Ascending aorta (tissue), 2 donors: ENCODE results near the gene PTPRK. TPM values are rescaled to one million over a fixed set of nuclear protein-coding genes. Genes with fewer than 3 reads are reported as not detected.

Source experiments
- DNase-seq, 2 donors: peaks; one replicate each; pipeline ENCODE4 v3.0.0-alpha.2; 2019; ENCODE audit warnings: low spot score in 2 of 2
- H3K27ac ChIP-seq, 2 donors: fragments of 200-600 bp; sonication (generic); one replicate each; pipeline ENCODE4 v1.5.1; 2016 to 2017; ENCODE audit warnings: mild to moderate bottlenecking in 1 of 2
- H3K27me3 ChIP-seq: fragments of 200-600 bp; sonication (generic); one replicate; pipeline ENCODE4 v1.5.1; 2017
- H3K36me3 ChIP-seq, 2 donors: fragments of 200-600 bp; sonication (generic); one replicate each; pipeline ENCODE4 v1.5.1; 2016
- H3K4me1 ChIP-seq, 2 donors: fragments of 200-600 bp; sonication (generic); one replicate each; pipeline ENCODE4 v1.5.1; 2016 to 2017; ENCODE audit warnings: mild to moderate bottlenecking in 1 of 2
- H3K4me3 ChIP-seq, 2 donors: fragments of 200-600 bp; sonication (generic); one replicate each; pipeline ENCODE4 v1.5.1; 2016 to 2017; ENCODE audit warnings: mild to moderate bottlenecking in 1 of 2
- H3K9me3 ChIP-seq, 2 donors: fragments of 200-600 bp; sonication (generic); one replicate each; pipeline ENCODE4 v1.5.1; 2016
- intact Hi-C: fragments of 100-400 bp; cut with DNase I; formaldehyde crosslinking; loops from one replicate; pipeline ENCODE4 v1.15.1; 2023
- total RNA-seq: library from RNA; depleted of rRNA; stranded (reverse); fragments of >200 nt; gene quantifications from one replicate; pipeline ENCODE4 v1.1.0, GENCODE V29; 2016
- TF ChIP-seq, protein P1 (sequence below), 3 experiments: fragments of 200-600 bp in 2 of 3; fragments of 450-650 bp in 1 of 3; sonication (generic) in 2 of 3; IDR thresholded peaks; one replicate each; pipeline ENCODE4 v1.5.1; 2016 to 2019; ENCODE audit warnings: antibody characterized with exemption in 3 of 3, mild to moderate bottlenecking in 1 of 3, moderate library complexity in 1 of 3

PTPRK gene
- total RNA-seq, 1 donor from 2014 or later, result 73.1 TPM

DNA sequence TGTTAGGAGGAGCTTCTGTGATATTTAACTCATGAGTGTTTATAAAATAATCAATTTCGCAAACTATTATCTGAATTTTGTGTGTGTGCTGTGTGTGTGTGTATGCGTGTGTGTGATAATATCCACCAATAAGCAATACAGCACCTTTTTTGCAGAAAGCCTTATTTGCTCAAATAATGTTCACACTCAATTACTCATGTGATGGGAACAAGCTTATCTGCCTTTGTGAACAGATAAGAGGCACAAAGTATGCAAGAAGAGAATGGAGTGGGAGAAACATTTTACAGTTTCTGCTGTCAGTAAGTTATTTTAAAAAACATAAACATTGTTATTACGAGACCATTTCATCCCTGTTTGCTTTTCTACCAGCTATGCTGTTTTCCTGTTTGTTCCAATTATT, 36.7 kb upstream of the PTPRK start:
- TF ChIP-seq, protein P1, sequence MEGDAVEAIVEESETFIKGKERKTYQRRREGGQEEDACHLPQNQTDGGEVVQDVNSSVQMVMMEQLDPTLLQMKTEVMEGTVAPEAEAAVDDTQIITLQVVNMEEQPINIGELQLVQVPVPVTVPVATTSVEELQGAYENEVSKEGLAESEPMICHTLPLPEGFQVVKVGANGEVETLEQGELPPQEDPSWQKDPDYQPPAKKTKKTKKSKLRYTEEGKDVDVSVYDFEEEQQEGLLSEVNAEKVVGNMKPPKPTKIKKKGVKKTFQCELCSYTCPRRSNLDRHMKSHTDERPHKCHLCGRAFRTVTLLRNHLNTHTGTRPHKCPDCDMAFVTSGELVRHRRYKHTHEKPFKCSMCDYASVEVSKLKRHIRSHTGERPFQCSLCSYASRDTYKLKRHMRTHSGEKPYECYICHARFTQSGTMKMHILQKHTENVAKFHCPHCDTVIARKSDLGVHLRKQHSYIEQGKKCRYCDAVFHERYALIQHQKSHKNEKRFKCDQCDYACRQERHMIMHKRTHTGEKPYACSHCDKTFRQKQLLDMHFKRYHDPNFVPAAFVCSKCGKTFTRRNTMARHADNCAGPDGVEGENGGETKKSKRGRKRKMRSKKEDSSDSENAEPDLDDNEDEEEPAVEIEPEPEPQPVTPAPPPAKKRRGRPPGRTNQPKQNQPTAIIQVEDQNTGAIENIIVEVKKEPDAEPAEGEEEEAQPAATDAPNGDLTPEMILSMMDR (IDR thresholded peaks at IDR 0.05), result no peak
- intact Hi-C loops, result no loop called here
- no peak overlapping the region for H3K27ac ChIP-seq
- H3K27me3 ChIP-seq, result no peaks in the 10 kb centered on the region
- H3K4me3 ChIP-seq, result no peak overlapping the region
- no peaks in the 10 kb centered on the region for H3K9me3 ChIP-seq
- no peaks in the 10 kb centered on the region for H3K4me1 ChIP-seq
- no peak for DNase-seq
- H3K36me3 ChIP-seq, result no peaks in the 10 kb centered on the region

GRCh38 chr6:128554302-128554701, 33.9 kb upstream of the PTPRK start:
- intact Hi-C loops, result no loop called here
- H3K27ac ChIP-seq, result no peak overlapping the region

GRCh38 chr6:128541261-128541660, 20.9 kb upstream of the PTPRK start:
- peaks cover 0 to 9% of the 10 kb centered on the region in 2 donors for H3K9me3 ChIP-seq
- no peak for DNase-seq
- no peaks in the 10 kb centered on the region for H3K36me3 ChIP-seq
- H3K4me3 ChIP-seq, result no peak overlapping the region
- no peaks in the 10 kb centered on the region for H3K4me1 ChIP-seq
- TF ChIP-seq, protein P1 (IDR thresholded peaks at IDR 0.05), result no peak
- no peaks in the 10 kb centered on the region for H3K27me3 ChIP-seq
- no peak overlapping the region for H3K27ac ChIP-seq
- intact Hi-C loops, result no loop called here

More at GRCh38 chr6:128554302-128554701, 33.9 kb upstream of the PTPRK start:
- Histone ChIP-seq H3K27me3 (no peaks in the 10 kb centered on the region), H3K4me3 (no peak overlapping the region), H3K4me1 (no peaks in the 10 kb centered on the region), H3K36me3 (no peaks in the 10 kb centered on the region), H3K9me3 (no peaks in the 10 kb centered on the region)
- TF ChIP-seq, protein P1 (IDR thresholded peaks at IDR 0.05), result peak in 1 of 3 experiments; percentile 25
- DNase-seq, result no peak

GRCh38 chr6:128538763-128539162, 18.4 kb upstream of the PTPRK start:
- Histone ChIP-seq H3K36me3 (no peaks in the 10 kb centered on the region), H3K4me1 (no peaks in the 10 kb centered on the region), H3K27me3 (no peaks in the 10 kb centered on the region), H3K27ac (no peak overlapping the region), H3K4me3 (no peak overlapping the region), H3K9me3 (no peaks in the 10 kb centered on the region)
- intact Hi-C loops, result no loop called here
- TF ChIP-seq, protein P1 (IDR thresholded peaks at IDR 0.05), result no peak
- DNase-seq, result no peak

GRCh38 chr6:128532827-128533226, 12.4 kb upstream of the PTPRK start:
- Histone ChIP-seq H3K4me3 (no peak overlapping the region), H3K9me3 (no peaks in the 10 kb centered on the region), H3K36me3 (no peaks in the 10 kb centered on the region), H3K27ac (no peak overlapping the region), H3K4me1 (no peaks in the 10 kb centered on the region), H3K27me3 (no peaks in the 10 kb centered on the region)
- TF ChIP-seq, protein P1 (IDR thresholded peaks at IDR 0.05), result no peak
- DNase-seq, result no peak
- intact Hi-C loops, result no loop called here

- intact Hi-C loops, result no loop called here
- no peaks in the 10 kb centered on the region for H3K4me1 ChIP-seq
- DNase-seq, result no peak
Observed at GRCh38 chr6:128532136-128532535, 11.7 kb upstream of the PTPRK start.

More at GRCh38 chr6:128532136-128532535, 11.7 kb upstream of the PTPRK start:
- Histone ChIP-seq H3K27me3 (no peaks in the 10 kb centered on the region), H3K36me3 (no peaks in the 10 kb centered on the region), H3K9me3 (no peaks in the 10 kb centered on the region), H3K4me3 (no peak overlapping the region), H3K27ac (no peak overlapping the region)
- TF ChIP-seq, protein P1 (IDR thresholded peaks at IDR 0.05), result no peak
